Ectodermal cell (in vitro differentiated cells): Measurements from ENCODE around the gene DPF1.

Experiments used
- H3K27ac ChIP-seq: 2 replicates; pipeline ENCODE4 v1.7.0; 2013; ENCODE audit warnings: mild to moderate bottlenecking, low read depth, low read length; ENCODE audit not compliant: insufficient read depth, poor library complexity, severe bottlenecking
- H3K27me3 ChIP-seq: 2 replicates; pipeline ENCODE4 v1.7.0; 2013; ENCODE audit warnings: mild to moderate bottlenecking, low read length; ENCODE audit not compliant: insufficient read depth, control insufficient read depth, poor library complexity, severe bottlenecking
- H3K36me3 ChIP-seq: one replicate; pipeline ENCODE4 v1.7.0; 2013; ENCODE audit warnings: low read length; ENCODE audit not compliant: control insufficient read depth, insufficient read depth
- H3K4me1 ChIP-seq: one replicate; pipeline ENCODE4 v1.7.0; 2013; ENCODE audit warnings: low read length; ENCODE audit not compliant: control insufficient read depth, insufficient read depth
- H3K4me3 ChIP-seq: 2 replicates; pipeline ENCODE4 v1.7.0; 2013; ENCODE audit warnings: low read depth, low read length, control low read depth; ENCODE audit not compliant: insufficient read depth
- H3K9me3 ChIP-seq: 2 replicates; pipeline ENCODE4 v1.7.0; 2013; ENCODE audit warnings: mild to moderate bottlenecking, low read length, moderate library complexity; ENCODE audit not compliant: control insufficient read depth
- WGBS, 2 experiments: methylation state at CpG; one replicate each; pipeline ENCODE4 v1.1.7; 2013; ENCODE audit warnings: missing lambda C conversion rate in 2 of 2; 5-methylcytosine and 5-hydroxymethylcytosine counted together

Gene DPF1

DNA sequence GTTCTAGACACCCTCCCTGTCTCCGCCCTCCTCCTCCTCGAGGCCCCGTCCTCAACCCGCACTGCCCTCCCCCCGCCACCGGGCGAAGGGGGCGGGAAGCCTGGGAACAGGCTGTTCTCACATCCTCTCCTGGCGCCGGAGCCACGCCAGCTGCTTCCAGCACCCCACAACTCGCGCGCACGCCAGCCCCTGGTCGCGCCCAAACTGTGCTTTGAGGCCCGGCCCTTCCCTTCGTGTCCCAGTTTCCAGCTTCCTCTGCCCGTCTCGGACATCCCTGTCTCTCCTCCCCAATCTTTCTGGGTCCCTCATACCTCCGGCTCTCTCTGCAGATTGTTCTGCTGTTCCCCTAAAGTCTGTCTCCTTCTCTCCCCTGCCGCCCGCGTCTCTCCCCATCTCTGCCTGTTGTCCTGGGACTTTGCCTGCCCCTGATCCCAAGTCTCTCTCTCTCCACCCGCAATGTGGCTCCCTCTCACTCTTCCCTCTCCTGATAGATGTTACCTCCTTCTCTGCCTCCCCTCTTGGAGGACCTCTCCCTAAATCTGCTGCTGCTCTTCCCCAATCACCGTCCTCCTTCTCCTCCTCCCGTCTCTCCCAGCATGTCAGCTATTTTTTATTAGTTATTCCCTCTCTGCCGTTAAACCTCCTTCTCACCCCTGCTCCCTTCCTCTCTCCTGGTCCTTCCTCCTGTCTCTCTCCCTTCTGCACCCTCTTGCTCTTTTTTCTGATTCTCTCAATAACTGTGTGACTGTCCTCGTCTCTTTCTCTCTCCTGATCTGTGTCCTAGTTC is 14.2 kb downstream of the DPF1 start:
- peak overlapping the region; percentile 84 for H3K27ac ChIP-seq
- no peaks in the 10 kb centered on the region for H3K9me3 ChIP-seq

DNA sequence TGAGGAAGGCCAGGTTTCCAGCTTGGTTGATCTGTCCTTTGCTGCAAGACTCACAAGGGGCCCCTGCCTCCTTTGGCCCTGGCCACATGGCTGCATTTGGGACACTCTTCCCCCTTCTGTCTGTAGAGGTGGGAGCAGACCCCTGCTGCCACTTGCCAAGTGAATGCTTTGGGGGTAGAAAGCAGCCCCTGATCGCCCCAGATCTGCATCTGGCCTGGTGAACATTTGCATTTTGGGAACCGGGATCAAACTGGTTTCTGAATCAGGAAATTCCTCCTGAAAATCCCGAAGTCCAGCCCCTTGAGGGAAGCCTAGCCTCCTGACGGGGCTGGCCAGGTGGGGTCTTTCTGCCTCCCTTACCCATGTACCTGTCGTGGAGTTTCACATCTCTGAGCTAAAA is 14.9 kb downstream of the DPF1 start:
- no peaks in the 10 kb centered on the region for H3K27me3 ChIP-seq
- no peaks in the 10 kb centered on the region for H3K9me3 ChIP-seq
- H3K4me1 ChIP-seq, result peaks cover 41% of the 10 kb centered on the region
- WGBS, 2 experiments, result 7 to 8% methylated on average over 5 of the region's 5 CpGs
- peak overlapping the region; percentile 28 for H3K4me3 ChIP-seq
- H3K36me3 ChIP-seq, result no peaks in the 10 kb centered on the region
- peak overlapping the region; percentile 84 for H3K27ac ChIP-seq

More for the DNA sequence above, 14.2 kb downstream of the DPF1 start:
- Histone ChIP-seq H3K4me3 (peak overlapping the region; percentile 28), H3K36me3 (no peaks in the 10 kb centered on the region), H3K4me1 (peaks cover 41% of the 10 kb centered on the region), H3K27me3 (no peaks in the 10 kb centered on the region)
- WGBS, 2 experiments, result 1% methylated on average over 29 of the region's 30 CpGs

DNA sequence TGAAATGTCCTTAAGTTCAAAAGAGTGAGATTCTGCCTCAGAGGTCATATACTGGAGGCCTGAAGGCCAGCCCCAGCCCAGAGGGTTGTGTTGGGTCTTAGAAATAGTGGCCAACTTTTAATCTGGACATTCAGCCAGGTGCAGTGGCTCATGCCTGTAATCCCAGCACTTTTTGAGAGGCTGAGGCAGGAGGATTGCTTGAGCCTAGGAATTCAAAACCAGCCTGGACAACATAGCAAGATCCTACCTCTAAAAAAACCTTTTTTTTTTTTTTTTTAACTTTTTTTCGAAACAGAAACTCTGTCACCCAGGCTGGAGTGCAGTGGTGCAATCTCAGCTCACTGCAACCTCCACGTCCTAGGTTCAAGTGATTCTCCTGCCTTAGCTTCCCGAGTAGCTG is 15.5 kb downstream of the DPF1 start:
- H3K4me1 ChIP-seq, result peaks cover 35% of the 10 kb centered on the region
- H3K4me3 ChIP-seq, result no peak overlapping the region
- 86 to 92% methylated on average over 3 of the region's 3 CpGs for WGBS, 2 experiments
- no peaks in the 10 kb centered on the region for H3K9me3 ChIP-seq
- peak overlapping the region; percentile 84 for H3K27ac ChIP-seq
- H3K27me3 ChIP-seq, result no peaks in the 10 kb centered on the region
- H3K36me3 ChIP-seq, result no peaks in the 10 kb centered on the region

DNA sequence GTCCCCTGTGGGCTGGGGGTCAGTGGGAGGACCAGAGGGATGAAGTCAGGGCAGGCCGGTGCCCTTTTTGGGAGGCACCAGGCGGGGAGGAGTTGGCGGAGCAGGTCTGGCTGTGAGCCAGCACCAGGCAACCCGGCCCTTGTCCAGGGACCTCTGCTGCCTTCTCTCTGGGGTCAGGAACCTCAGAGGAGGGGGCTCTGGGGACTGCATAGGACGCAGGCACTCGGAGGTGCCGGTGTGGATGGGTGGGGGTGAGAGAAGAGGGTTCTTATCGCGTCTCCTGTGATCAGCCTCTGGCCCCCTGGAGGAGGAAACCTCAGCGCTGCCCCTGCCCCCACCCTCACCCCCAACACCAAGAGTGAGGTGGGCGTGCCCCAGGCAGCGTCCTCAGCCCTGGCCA is 16.5 kb downstream of the DPF1 start:
- Histone ChIP-seq H3K9me3 (no peaks in the 10 kb centered on the region), H3K27ac (no peak overlapping the region), H3K36me3 (no peaks in the 10 kb centered on the region), H3K4me1 (peaks cover 32% of the 10 kb centered on the region), H3K4me3 (no peak overlapping the region), H3K27me3 (no peaks in the 10 kb centered on the region)
- WGBS, 2 experiments, result 42 to 48% methylated on average over 11 to 12 of the region's 12 CpGs

DNA sequence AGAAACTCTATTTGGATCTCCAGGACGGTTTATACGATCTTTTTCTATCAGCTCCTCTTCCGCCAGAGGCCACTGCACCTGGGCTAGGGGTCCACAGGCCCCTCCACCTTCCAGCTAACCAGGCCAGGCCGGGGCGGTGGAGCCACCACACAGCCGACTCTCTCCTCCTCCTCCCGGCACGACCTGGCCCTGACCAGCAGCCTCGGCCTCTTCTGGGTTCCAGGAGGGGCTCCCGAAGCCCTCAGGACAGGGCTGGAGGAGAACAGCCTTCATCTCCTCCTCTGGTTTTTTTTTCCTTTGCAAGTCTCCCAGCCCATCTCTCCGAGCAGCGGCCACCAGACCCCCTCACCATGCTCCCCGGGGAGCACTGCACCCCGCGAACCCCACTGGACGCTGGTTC is 17.1 kb downstream of the DPF1 start:
- Histone ChIP-seq H3K4me3 (no peak overlapping the region), H3K36me3 (no peaks in the 10 kb centered on the region), H3K9me3 (no peaks in the 10 kb centered on the region), H3K27ac (no peak overlapping the region), H3K4me1 (peaks cover 32% of the 10 kb centered on the region), H3K27me3 (no peaks in the 10 kb centered on the region)
- 83 to 86% methylated on average over 16 of the region's 16 CpGs for WGBS, 2 experiments

DNA sequence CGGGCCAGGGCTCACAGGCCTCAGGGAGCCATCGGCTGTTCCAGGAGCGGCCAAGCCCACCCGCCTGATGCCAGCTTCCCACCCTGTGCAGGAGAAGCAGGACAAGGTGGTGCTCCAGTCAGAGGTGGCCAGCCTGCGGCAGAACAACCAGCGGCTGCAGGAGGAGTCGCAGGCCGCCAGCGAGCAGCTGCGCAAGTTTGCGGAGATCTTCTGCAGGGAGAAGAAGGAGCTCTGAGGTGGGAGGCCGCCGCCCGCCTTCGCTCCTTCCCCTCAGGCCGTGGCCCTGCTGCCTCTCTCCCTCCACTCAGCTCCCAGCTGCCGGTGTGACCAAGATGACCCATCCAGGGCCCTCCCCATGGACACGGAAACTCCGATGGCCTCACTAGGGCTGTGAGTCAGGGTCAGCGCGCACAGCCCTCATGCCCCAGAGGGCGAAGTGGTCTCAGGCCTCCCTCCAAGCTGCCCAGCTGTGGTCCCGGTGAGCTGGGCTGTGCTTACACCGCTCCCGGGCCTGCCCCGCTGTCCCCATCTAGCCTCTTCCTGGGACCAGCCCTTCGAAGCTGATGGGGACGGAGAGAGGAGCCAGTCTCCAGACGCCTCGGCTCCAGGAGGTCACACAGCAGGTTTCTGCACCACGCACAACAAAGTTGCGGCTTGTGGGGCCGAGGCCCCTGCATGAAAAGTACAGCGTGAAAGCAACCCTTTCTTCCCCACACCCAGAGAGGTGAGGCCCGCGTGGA is 17.8 kb downstream of the DPF1 start:
- peaks cover 26% of the 10 kb centered on the region for H3K4me1 ChIP-seq
- H3K9me3 ChIP-seq, result no peaks in the 10 kb centered on the region
- no peak overlapping the region for H3K4me3 ChIP-seq
- no peak overlapping the region for H3K27ac ChIP-seq
- WGBS, 2 experiments, result 86% methylated on average over 36 of the region's 36 CpGs
- no peaks in the 10 kb centered on the region for H3K36me3 ChIP-seq
- no peaks in the 10 kb centered on the region for H3K27me3 ChIP-seq

DNA sequence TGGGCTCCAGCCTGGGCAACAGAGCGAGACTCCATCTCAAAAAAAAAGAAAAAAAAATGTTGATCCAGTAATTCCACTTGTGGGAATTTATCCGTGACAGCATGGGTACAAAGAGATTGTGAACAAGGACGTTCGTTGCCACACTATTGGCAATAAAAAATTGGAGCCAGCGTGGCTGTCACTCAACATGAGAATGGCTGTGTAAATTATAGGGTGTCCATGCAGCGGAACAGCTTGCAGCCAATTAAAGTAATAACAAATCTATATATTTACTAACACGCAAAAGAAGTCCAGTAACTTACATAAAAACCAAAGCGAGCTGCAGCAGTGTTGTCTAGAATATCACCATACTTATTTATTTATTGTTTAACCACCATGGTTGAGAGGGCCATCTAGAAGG is 19.3 kb downstream of the DPF1 start:
- Histone ChIP-seq H3K4me3 (no peak overlapping the region), H3K27ac (no peak overlapping the region)
- 93 to 96% methylated on average over 5 to 8 of the region's 8 CpGs for WGBS, 2 experiments

DNA sequence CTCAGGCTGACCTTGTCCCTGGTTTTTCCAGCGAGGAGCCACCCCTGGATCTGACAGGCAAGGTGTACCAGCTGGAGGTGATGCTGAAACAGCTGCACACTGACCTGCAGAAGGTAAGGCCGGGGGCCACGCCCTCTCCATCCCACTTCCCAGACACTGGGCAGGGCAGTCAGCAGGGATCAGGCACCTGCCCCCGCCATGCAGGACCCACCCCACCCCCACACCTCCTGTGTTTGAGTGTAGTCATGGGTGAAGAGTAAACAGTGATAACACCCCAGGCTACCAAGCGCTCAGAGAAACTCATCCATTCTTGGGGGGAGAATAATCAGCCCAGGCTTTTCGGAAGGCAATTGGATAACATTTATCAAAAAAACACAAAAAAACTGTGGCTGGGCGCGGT is 19.9 kb downstream of the DPF1 start:
- no peak overlapping the region for H3K27ac ChIP-seq
- no peaks in the 10 kb centered on the region for H3K27me3 ChIP-seq
- WGBS, 2 experiments, result 86 to 88% methylated on average over 7 to 8 of the region's 8 CpGs
- H3K4me1 ChIP-seq, result peaks cover 20% of the 10 kb centered on the region
- H3K9me3 ChIP-seq, result no peaks in the 10 kb centered on the region
- H3K36me3 ChIP-seq, result no peaks in the 10 kb centered on the region
- H3K4me3 ChIP-seq, result no peak overlapping the region

More for the DNA sequence above, 19.3 kb downstream of the DPF1 start:
- Histone ChIP-seq H3K27me3 (no peaks in the 10 kb centered on the region), H3K4me1 (peaks cover 24% of the 10 kb centered on the region), H3K9me3 (no peaks in the 10 kb centered on the region), H3K36me3 (no peaks in the 10 kb centered on the region)

DNA sequence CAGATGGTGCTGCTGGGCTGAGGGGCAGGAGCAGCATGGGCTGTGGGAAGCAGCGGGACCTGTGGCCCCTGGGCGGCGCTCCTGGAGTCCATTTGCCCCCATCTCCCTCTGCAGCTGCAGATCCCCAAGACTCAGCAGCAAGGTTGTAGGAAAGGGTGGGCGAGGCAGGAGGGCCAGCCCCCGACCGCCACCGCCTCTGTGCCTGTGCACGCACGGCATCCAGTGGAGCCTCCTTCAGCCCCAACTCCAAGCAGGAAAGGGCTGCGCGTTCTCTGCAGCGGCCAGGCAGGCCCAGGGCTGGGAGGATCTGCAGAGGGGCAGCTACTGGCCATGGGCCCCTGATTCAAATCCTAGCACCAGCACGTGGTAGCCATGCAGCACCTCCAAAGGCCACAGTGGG is 20.8 kb downstream of the DPF1 start:
- Histone ChIP-seq H3K27me3 (no peaks in the 10 kb centered on the region), H3K36me3 (no peaks in the 10 kb centered on the region), H3K4me3 (no peak overlapping the region), H3K9me3 (no peaks in the 10 kb centered on the region), H3K4me1 (peaks cover 14% of the 10 kb centered on the region), H3K27ac (no peak overlapping the region)
- 85 to 86% methylated on average over 13 of the region's 13 CpGs for WGBS, 2 experiments

DNA sequence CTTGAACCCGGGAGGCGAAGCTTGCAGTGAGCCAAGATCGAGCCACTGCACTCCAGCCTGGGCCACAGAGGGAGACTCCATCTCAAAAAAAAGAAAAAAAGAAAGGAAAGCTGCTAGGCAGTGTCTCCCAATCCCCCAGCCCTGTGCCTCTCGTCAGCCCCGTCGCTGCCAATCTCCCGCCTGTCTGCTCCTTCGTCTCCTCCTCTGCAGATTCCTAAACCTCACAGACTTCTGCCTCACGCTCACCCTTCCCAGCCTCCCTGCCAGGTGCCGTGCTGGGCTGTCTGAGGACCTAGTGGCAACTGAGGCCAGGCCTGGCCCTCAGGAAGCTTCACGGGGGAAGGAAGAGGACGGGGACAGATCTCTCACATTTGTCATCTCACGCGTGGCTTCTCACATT is 21.5 kb downstream of the DPF1 start:
- Histone ChIP-seq H3K4me3 (no peak overlapping the region), H3K4me1 (peaks cover 11% of the 10 kb centered on the region), H3K27ac (no peak overlapping the region), H3K27me3 (no peaks in the 10 kb centered on the region), H3K36me3 (no peaks in the 10 kb centered on the region), H3K9me3 (no peaks in the 10 kb centered on the region)
- WGBS, 2 experiments, result 93 to 95% methylated on average over 14 of the region's 14 CpGs
